AG04450 (cell line): Measurements from ENCODE around the gene KCTD7. TPM values are rescaled to one million over a fixed set of nuclear protein-coding genes. Genes with fewer than 3 reads are reported as not detected.
A peak's percentile ranks its signal among the peaks of the same experiment; 100 is the strongest.
"Not testable (repeated sequence)": the region's sequence is repeated elsewhere in the genome, so short reads cannot be mapped to it uniquely, and the experiment has no call there.

Source experiments
- CTCF ChIA-PET: fragments of 300-600, 350-600 bp; formaldehyde crosslinking; extraction: SDS; loops from one replicate; lab custom pipeline; 2022; ENCODE audit warnings: antibody characterized with exemption, inconsistent platforms; lab: Charles Lee
- POLR2A ChIA-PET: fragments of 350-600 bp; formaldehyde crosslinking; extraction: SDS; loops from one replicate; lab custom pipeline; 2021; ENCODE audit warnings: antibody characterized with exemption, inconsistent platforms; lab: Yijun Ruan, JAX
- DNase-seq: peaks from one replicate; pipeline ENCODE4 v3.0.0-alpha.2; 2011; ENCODE audit warnings: low read depth, low spot score
- H3K27ac ChIP-seq: one replicate; pipeline ENCODE4 v1.5.1; 2012; ENCODE audit warnings: low read depth, low read length, control low read depth
- H3K27me3 ChIP-seq: one replicate; pipeline ENCODE4 v1.6.0; 2012; ENCODE audit warnings: low read length; ENCODE audit not compliant: control insufficient read depth, insufficient read depth
- H3K4me3 ChIP-seq: 2 replicates; pipeline ENCODE4 v1.5.1; 2011; ENCODE audit warnings: mild to moderate bottlenecking, low read depth, low read length, control low read depth
- H3K9me3 ChIP-seq: 2 replicates; pipeline ENCODE4 v1.5.1; 2012; ENCODE audit warnings: low read length; ENCODE audit not compliant: control insufficient read depth, insufficient read depth
- CTCF ChIP-seq: IDR thresholded peaks from 2 replicates; pipeline ENCODE4 v1.5.1; 2011; ENCODE audit warnings: low read depth, low read length, control low read depth, inconsistent platforms
- polyA plus RNA-seq: library from polyadenylated mRNA; depleted of rRNA; stranded (reverse); fragments of >200 nt; gene quantifications from 2 replicates; pipeline ENCODE4 v1.2.3, GENCODE V29; 2011

KCTD7 gene
- polyA plus RNA-seq, 1 experiment, result 14.7 TPM

GRCh38 chr7:66668677-66669076, 40.0 kb downstream of the KCTD7 start:
- Histone ChIP-seq H3K27me3 (no peaks in the 10 kb centered on the region), H3K9me3 (no peaks in the 10 kb centered on the region), H3K27ac (no peak overlapping the region), H3K4me3 (no peak overlapping the region)
- ChIA-PET CTCF (no interaction called here), POLR2A (no interaction called here)
- no peak for DNase-seq
- no peak for TF ChIP-seq CTCF

DNA sequence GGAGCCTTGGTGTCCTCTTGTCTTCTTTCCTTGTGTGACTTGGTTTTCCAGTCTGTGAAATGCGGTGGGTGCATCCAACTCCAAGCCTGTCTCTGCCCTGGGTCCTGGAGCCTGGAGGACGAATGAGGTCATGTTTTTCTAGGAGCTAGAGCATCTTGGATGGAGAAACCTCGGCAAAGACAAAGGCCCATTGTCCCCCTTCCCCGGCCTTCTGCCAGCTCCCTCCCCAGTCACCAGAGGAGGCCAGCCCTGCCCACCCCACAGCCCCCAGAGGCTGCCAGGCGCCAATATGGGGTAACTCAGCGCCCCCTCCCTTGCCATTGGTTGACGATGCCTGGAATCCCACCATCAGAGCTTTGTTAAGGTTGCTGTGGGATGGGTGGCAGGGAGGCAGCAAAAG, 40.4 kb downstream of the KCTD7 start:
- no peaks in the 10 kb centered on the region for H3K9me3 ChIP-seq
- H3K27ac ChIP-seq, result no peak overlapping the region
- POLR2A ChIA-PET, result no interaction called here
- CTCF ChIA-PET, result no interaction called here
- no peak overlapping the region for H3K4me3 ChIP-seq
- no peak for TF ChIP-seq CTCF
- no peak for DNase-seq
- no peaks in the 10 kb centered on the region for H3K27me3 ChIP-seq

DNA sequence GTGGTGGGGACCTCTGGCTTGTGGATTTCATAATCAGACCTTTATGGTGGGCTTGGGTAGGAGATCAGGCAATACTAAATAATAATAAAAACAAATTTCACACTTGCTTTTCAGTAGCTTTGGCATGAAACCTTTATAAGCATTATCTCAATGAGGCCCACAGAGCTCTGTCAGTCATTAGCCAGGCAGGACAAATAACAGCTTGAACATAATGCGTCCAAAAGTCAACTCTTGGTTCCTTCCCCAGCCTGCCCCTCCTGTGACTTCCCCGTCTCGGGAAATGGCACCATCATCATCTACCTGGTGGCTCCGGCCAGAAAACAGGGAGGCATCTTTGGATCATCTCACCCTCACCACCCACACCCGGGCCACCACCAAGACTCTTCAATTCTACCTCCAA, 40.8 kb downstream of the KCTD7 start:
- no peak for DNase-seq
- no peak overlapping the region for H3K27ac ChIP-seq
- TF ChIP-seq CTCF, result no peak
- POLR2A ChIA-PET, result interaction anchor here (0.6 to 0.7 kb wide), 2 partner anchors 8 to 11 kb away, joined by 4 to 5 read pairs; no protein-coding TSS in a partner anchor
- no peaks in the 10 kb centered on the region for H3K9me3 ChIP-seq
- no peak overlapping the region for H3K4me3 ChIP-seq
- CTCF ChIA-PET, result no interaction called here
- no peaks in the 10 kb centered on the region for H3K27me3 ChIP-seq

GRCh38 chr7:66671034-66671433, 42.4 kb downstream of the KCTD7 start:
- TF ChIP-seq CTCF, result no peak
- POLR2A ChIA-PET, result no interaction called here

GRCh38 chr7:66671486-66671885, 42.8 kb downstream of the KCTD7 start:
- H3K27ac ChIP-seq, H3K27me3 ChIP-seq, H3K4me3 ChIP-seq, CTCF ChIA-PET, H3K9me3 ChIP-seq, POLR2A ChIA-PET, DNase-seq: not testable (repeated sequence)

More at GRCh38 chr7:66671034-66671433, 42.4 kb downstream of the KCTD7 start:
- Histone ChIP-seq H3K4me3 (no peak overlapping the region), H3K27ac (no peak overlapping the region), H3K9me3 (no peaks in the 10 kb centered on the region), H3K27me3 (no peaks in the 10 kb centered on the region)
- CTCF ChIA-PET, result interaction anchor here (0.6 kb wide), 1 partner anchor 92 kb away, joined by 3 read pairs; no protein-coding TSS in a partner anchor
- no peak for DNase-seq

GRCh38 chr7:66672432-66673123, 43.9 kb downstream of the KCTD7 start:
- H3K9me3 ChIP-seq, H3K27me3 ChIP-seq, CTCF ChIA-PET, DNase-seq, POLR2A ChIA-PET, H3K4me3 ChIP-seq: not testable (repeated sequence)
- H3K27ac ChIP-seq, result peak overlapping the region; percentile 61

DNA sequence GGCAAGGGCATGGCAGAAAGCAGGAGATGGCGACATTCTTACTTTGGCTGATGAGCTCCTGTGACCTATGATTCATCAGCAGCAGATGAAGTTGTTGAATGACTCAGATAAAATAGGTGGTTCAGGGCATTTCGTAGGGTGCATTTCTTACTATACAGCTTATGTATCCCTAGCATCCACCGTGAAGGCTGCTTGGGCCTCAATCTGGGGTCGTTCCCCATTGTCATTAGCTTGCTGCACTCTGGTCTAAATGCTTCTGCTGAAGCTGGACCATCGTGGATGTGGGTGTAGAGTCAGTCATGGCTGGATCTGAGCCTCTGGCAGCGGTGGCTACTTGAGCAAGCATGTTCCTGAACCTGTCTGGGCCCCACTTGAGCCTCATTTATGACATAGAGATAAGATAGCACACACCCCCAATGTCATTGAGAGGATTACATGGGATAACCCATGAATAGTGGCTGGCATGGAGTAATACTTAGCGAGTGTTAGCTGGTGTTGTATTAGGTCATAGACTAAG, 44.5 kb downstream of the KCTD7 start:
- POLR2A ChIA-PET, DNase-seq, H3K9me3 ChIP-seq, H3K4me3 ChIP-seq, H3K27me3 ChIP-seq, CTCF ChIA-PET: not testable (repeated sequence)
- H3K27ac ChIP-seq, result peak overlapping the region; percentile 61
